Measurements from ENCODE around the gene ZBTB8B.

GRCh38 chr1:32474954-32475353 is 10.1 kb downstream of the ZBTB8B start:
- TF ChIP-seq POLR2AphosphoS5 (IDR thresholded peaks at IDR 0.05; ENCODE audit: insufficient read depth, low read depth, low read length) (no peak), POLR2A (IDR thresholded peaks at IDR 0.05; ENCODE audit: low read depth, low read length) (no peak), CTCF (IDR thresholded peaks at IDR 0.05; ENCODE audit: extremely low read depth in 1 of 2, insufficient read depth in 1 of 2, low read depth in 1 of 2, low read length in 2 of 2) (no peak), EZH2 (IDR thresholded peaks at IDR 0.05; ENCODE audit: borderline replicate concordance, low read depth, low read length, severe bottlenecking) (no peak)
